ENCODE measurements around the gene TCF7.

DNA sequence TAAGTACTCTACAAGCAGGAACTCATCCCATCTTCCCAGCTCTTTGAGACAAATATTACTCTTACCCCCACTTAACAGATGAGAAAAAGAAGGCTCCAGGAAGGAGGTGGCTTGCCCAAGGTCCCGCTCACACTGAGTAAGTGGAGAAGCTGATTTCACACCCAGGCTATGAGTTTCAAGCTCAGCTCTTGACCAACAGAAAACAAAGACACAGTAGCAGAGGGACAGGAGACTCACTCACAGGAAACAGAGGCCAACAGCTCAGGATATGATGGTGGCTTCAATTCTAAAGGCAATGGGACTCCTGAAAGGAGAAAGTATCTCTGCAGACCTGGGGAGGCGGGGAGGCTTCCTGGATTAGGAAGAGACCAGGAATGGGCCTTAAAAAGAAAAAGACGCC, 6.7 kb upstream of the TCF7 start:
- TF ChIP-seq EZH2phosphoT487 (conservative IDR thresholded peaks at IDR 0.05; ENCODE audit: low read length), result no peak
- TF ChIP-seq, protein P1, sequence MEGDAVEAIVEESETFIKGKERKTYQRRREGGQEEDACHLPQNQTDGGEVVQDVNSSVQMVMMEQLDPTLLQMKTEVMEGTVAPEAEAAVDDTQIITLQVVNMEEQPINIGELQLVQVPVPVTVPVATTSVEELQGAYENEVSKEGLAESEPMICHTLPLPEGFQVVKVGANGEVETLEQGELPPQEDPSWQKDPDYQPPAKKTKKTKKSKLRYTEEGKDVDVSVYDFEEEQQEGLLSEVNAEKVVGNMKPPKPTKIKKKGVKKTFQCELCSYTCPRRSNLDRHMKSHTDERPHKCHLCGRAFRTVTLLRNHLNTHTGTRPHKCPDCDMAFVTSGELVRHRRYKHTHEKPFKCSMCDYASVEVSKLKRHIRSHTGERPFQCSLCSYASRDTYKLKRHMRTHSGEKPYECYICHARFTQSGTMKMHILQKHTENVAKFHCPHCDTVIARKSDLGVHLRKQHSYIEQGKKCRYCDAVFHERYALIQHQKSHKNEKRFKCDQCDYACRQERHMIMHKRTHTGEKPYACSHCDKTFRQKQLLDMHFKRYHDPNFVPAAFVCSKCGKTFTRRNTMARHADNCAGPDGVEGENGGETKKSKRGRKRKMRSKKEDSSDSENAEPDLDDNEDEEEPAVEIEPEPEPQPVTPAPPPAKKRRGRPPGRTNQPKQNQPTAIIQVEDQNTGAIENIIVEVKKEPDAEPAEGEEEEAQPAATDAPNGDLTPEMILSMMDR (IDR thresholded peaks at IDR 0.05; ENCODE audit: insufficient read depth, low read length, poor library complexity, severe bottlenecking), result no peak

Data from SU-DHL-6 (cell line).